ENCODE measurements around the gene PRPSAP2. TPM values are rescaled to one million over a fixed set of nuclear protein-coding genes. Genes with fewer than 3 reads are reported as not detected.
A peak's percentile ranks its signal among the peaks of the same experiment; 100 is the strongest.

PRPSAP2 gene
- total and polyA plus RNA-seq, 2 of the 8 experiments (the other 6 are each of a cell fraction or from before 2014, with no cell fraction given) = 28.7 to 50.5 TPM

- no peak overlapping the region for H4K5ac ChIP-seq (ENCODE audit: insufficient read length, low read depth, low read length)
- no peak overlapping the region for H4K91ac ChIP-seq (replicated peaks; ENCODE audit: insufficient read length, low read length)
- DNase-seq (ENCODE audit: low read depth in 1 of 2, low spot score in 2 of 2) (no peak), FAIRE-seq (no peak)
- H4K20me1 ChIP-seq (replicated peaks in 1 of 2; ENCODE audit: control insufficient read depth in 1 of 2, insufficient read depth in 2 of 2, low read length in 2 of 2) = peaks cover 0 to 9% of the 10 kb centered on the region in 2 experiments
- POLR2A ChIA-PET (ENCODE audit: partially characterized antibody) = interaction anchor here (1.0 kb wide), 1 partner anchor 42 kb away, joined by 3 read pairs; no protein-coding TSS in a partner anchor
- H3K79me1 ChIP-seq (ENCODE audit: low read depth, low read length) = peaks cover 1% of the 10 kb centered on the region; the same call in 1 of the 2 replicates
- CTCF ChIA-PET (ENCODE audit: partially characterized antibody) = interaction anchor here (1.3 to 1.6 kb wide), 2 partner anchors 29 to 34 kb away, joined by 3 to 4 read pairs; no protein-coding TSS in a partner anchor
- H3K4me2 ChIP-seq (ENCODE audit: insufficient read depth in 1 of 2, low read depth in 2 of 2, low read length in 2 of 2) = no peak overlapping the region
- H3K4ac ChIP-seq (replicated peaks; ENCODE audit: insufficient read length, low read depth, low read length) = peak overlapping the region; percentile 72
- H3K4me1 ChIP-seq (replicated peaks in 1 of 4; ENCODE audit: control insufficient read depth in 3 of 4, insufficient read depth in 4 of 4, low read length in 3 of 4) = peaks cover 0 to 29% (median 18%) of the 10 kb centered on the region in 4 experiments; a peak in 6 of 7 replicates
- H2BK12ac ChIP-seq (ENCODE audit: low read depth, low read length) = no peak overlapping the region
- no peak overlapping the region for H3K14ac ChIP-seq (ENCODE audit: insufficient read length)
- H2AK5ac ChIP-seq (ENCODE audit: low read depth, low read length) = no peak overlapping the region
- H3K79me2 ChIP-seq (ENCODE audit: control insufficient read depth in 1 of 2, insufficient read depth in 2 of 2, low read length in 2 of 2) = no peaks in the 10 kb centered on the region
- H3K4me3 ChIP-seq (ENCODE audit: extremely low read depth in 1 of 4, insufficient read depth in 2 of 4, low read depth in 3 of 4, low read length in 4 of 4) = no peak overlapping the region
- H4K8ac ChIP-seq (ENCODE audit: extremely low read depth, insufficient read depth, low read length) = peak overlapping the region; percentile 11; the same call in 1 of the 2 replicates
- WGBS, 2 experiments (ENCODE audit: extremely low coverage in 1 of 2, insufficient coverage in 1 of 2, insufficient read length in 1 of 2, insufficient replicate concordance in 2 of 2, low coverage in 1 of 2, low lambda C conversion rate in 2 of 2, missing lambda C conversion rate in 1 of 2) = 82% methylated on average over 4 of the region's 4 CpGs; no CpG with 5 or more reads in 1 of the 2 experiments
- H2BK15ac ChIP-seq (ENCODE audit: low read length) = 0 out of 2 replicates have a peak overlapping the region, but pooled peaks have one; percentile 61
- H2BK5ac ChIP-seq (ENCODE audit: low read depth, low read length) = peak overlapping the region; percentile 75; the same call in 1 of the 2 replicates
- H3K23ac ChIP-seq (ENCODE audit: insufficient read length) = no peak overlapping the region
- no peak overlapping the region for H3K18ac ChIP-seq (ENCODE audit: extremely low read depth, low read length)
- H2AFZ ChIP-seq (ENCODE audit: low read length) = no peak overlapping the region
- no peak overlapping the region for H3K56ac ChIP-seq (replicated peaks; ENCODE audit: insufficient read length, low read depth, low read length)
- H3K23me2 ChIP-seq (ENCODE audit: low read depth, low read length) = no peaks in the 10 kb centered on the region
- H3K27me3 ChIP-seq (replicated peaks in 1 of 4; ENCODE audit: control insufficient read depth in 3 of 4, extremely low read depth in 1 of 4, insufficient read depth in 3 of 4, low read length in 3 of 4) = no peaks in the 10 kb centered on the region
- no peak overlapping the region; a peak in 1 of 7 replicates for H3K9ac ChIP-seq (replicated peaks in 1 of 4; ENCODE audit: extremely low read depth in 1 of 4, low read depth in 3 of 4, low read length in 3 of 4)
- no peaks in the 10 kb centered on the region for H3K9me3 ChIP-seq (ENCODE audit: insufficient read depth in 2 of 2, low read depth in 1 of 2, low read length in 1 of 2)
- H3K27ac ChIP-seq (ENCODE audit: low read depth, low read length) = peak overlapping the region; percentile 58; the same call in 1 of the 2 replicates
- peaks cover 6 to 14% (median 8%) of the 10 kb centered on the region in 4 experiments; a peak in 5 of 8 replicates for H3K36me3 ChIP-seq (ENCODE audit: control insufficient read depth in 2 of 4, insufficient read depth in 4 of 4, low read length in 3 of 4)
- H2BK20ac ChIP-seq (ENCODE audit: low read length) = no peak overlapping the region
- no peak overlapping the region for H2BK120ac ChIP-seq (replicated peaks; ENCODE audit: low read depth, low read length)
- no peak for TF ChIP-seq ATF3 (IDR thresholded peaks at IDR 0.05; ENCODE audit: insufficient read depth, low read depth, low read length)
- TF ChIP-seq GTF2F1 (IDR thresholded peaks at IDR 0.05; ENCODE audit: borderline replicate concordance, low read depth, low read length) = no peak
- no peak for TF ChIP-seq SIN3A (conservative IDR thresholded peaks at IDR 0.05 in 1 of 2, IDR thresholded peaks at IDR 0.05 in 1 of 2; ENCODE audit: low read depth in 1 of 2, low read length in 2 of 2)
- no peak for TF ChIP-seq CHD1 (IDR thresholded peaks at IDR 0.05; ENCODE audit: low read depth, low read length)
- no peak for TF ChIP-seq RXRA (IDR thresholded peaks at IDR 0.05; ENCODE audit: insufficient read depth, low read depth, low read length)
- TF ChIP-seq SIRT6 (IDR thresholded peaks at IDR 0.05; ENCODE audit: low read length) = no peak
- no peak for TF ChIP-seq JUN (IDR thresholded peaks at IDR 0.05; ENCODE audit: low read depth, low read length)
- TF ChIP-seq HDAC2 (IDR thresholded peaks at IDR 0.05; ENCODE audit: borderline replicate concordance in 1 of 2, low read depth in 2 of 2, low read length in 2 of 2) = no peak
- TF ChIP-seq ZNF274 (IDR thresholded peaks at IDR 0.05; ENCODE audit: borderline replicate concordance, extremely low read depth, low read length) = no peak
- TF ChIP-seq RBBP5 (IDR thresholded peaks at IDR 0.05; ENCODE audit: borderline replicate concordance, low read depth, low read length) = no peak
- TF ChIP-seq SP2 (IDR thresholded peaks at IDR 0.05; ENCODE audit: low read length) = no peak
- TF ChIP-seq SP1 (IDR thresholded peaks at IDR 0.05; ENCODE audit: low read depth, low read length) = no peak
- no peak for TF ChIP-seq SRF (IDR thresholded peaks at IDR 0.05; ENCODE audit: low read depth, low read length)
Measured at GRCh38 chr17:18967916-18968315, 110.0 kb downstream of the PRPSAP2 start.

Measured in H1 (cell line).